IMR-90 (cell line): ENCODE results near the gene SLC6A3. TPM values are rescaled to one million over a fixed set of nuclear protein-coding genes. Genes with fewer than 3 reads are reported as not detected.

Experiments used
- ATAC-seq: fragments of 200-7000 bp; cut with Tn5 transposase; 2 replicates; pipeline ENCODE4 v1.9.1; 2020; ENCODE audit warnings: low read depth, mild to moderate bottlenecking, moderate library complexity
- BruUV-seq: library from RNA; stranded (reverse); fragments of 400-500 nt; replicated peaks from 2 replicates; lab custom pipeline; 2021; lab: Mats Ljungman, UMichigan
- CTCF ChIA-PET: fragments of 300-600 bp; formaldehyde crosslinking; extraction: SDS; loops from one replicate; lab custom pipeline; 2021; ENCODE audit warnings: antibody characterized with exemption; lab: Yijun Ruan, JAX
- POLR2A ChIA-PET: fragments of 300-600 bp; sonication (Branson Sonifier 250); formaldehyde crosslinking; loops from one replicate; lab custom pipeline; 2022; ENCODE audit warnings: antibody characterized with exemption; ENCODE audit not compliant: unreplicated experiment; lab: Charles Lee
- DNase-seq: peaks from one replicate; pipeline ENCODE4 v3.0.0; 2013
- H2AFZ ChIP-seq: replicated peaks from 2 replicates; pipeline ENCODE3; 2013; ENCODE audit warnings: low read length, mild to moderate bottlenecking; ENCODE audit not compliant: poor library complexity
- H2AK5ac ChIP-seq: 2 replicates; pipeline ENCODE4 v1.6.1; 2013; ENCODE audit warnings: low read depth, low read length, inconsistent platforms
- H2AK9ac ChIP-seq: replicated peaks from 2 replicates; pipeline ENCODE3; 2013; ENCODE audit warnings: mild to moderate bottlenecking, low read depth, low read length, moderate library complexity; ENCODE audit not compliant: poor library complexity
- H2BK120ac ChIP-seq: 2 replicates; pipeline ENCODE4 v1.6.1; 2013; ENCODE audit warnings: low read depth, low read length, inconsistent platforms
- H2BK15ac ChIP-seq: 3 replicates; pipeline ENCODE4 v1.6.1; 2013; ENCODE audit warnings: low read depth, low read length, inconsistent platforms
- H2BK20ac ChIP-seq: 2 replicates; pipeline ENCODE4 v1.6.1; 2013; ENCODE audit warnings: low read depth, mild to moderate bottlenecking, inconsistent platforms, low read length, moderate library complexity
- H2BK5ac ChIP-seq: 2 replicates; pipeline ENCODE4 v1.6.1; 2013; ENCODE audit warnings: mild to moderate bottlenecking, low read depth, low read length, inconsistent platforms; ENCODE audit not compliant: poor library complexity, severe bottlenecking
- H3K14ac ChIP-seq: replicated peaks from 2 replicates; pipeline ENCODE4 v1.6.1; 2013; ENCODE audit warnings: low read depth, low read length, inconsistent platforms
- H3K18ac ChIP-seq: 2 replicates; pipeline ENCODE4 v1.6.1; 2013; ENCODE audit warnings: low read depth, low read length, control low read depth
- H3K23ac ChIP-seq: 2 replicates; pipeline ENCODE4 v1.6.1; 2013; ENCODE audit warnings: low read depth, low read length, inconsistent platforms
- H3K27ac ChIP-seq: 2 replicates; pipeline ENCODE4 v1.5.1; 2013; ENCODE audit warnings: mild to moderate bottlenecking, control low read depth, low read length; ENCODE audit not compliant: insufficient read depth
- H3K27me3 ChIP-seq: 2 replicates; pipeline ENCODE4 v1.6.1; 2013; ENCODE audit warnings: low read length; ENCODE audit not compliant: control insufficient read depth, insufficient read depth
- H3K36me3 ChIP-seq: 2 replicates; pipeline ENCODE4 v1.6.1; 2013; ENCODE audit warnings: low read length, mixed read lengths; ENCODE audit not compliant: control insufficient read depth, insufficient read depth
- H3K4ac ChIP-seq: 2 replicates; pipeline ENCODE4 v1.6.1; 2013; ENCODE audit warnings: low read depth, low read length, inconsistent platforms
- H3K4me1 ChIP-seq: 2 replicates; pipeline ENCODE4 v1.6.1; 2013; ENCODE audit warnings: low read length, mixed read lengths; ENCODE audit not compliant: control insufficient read depth, insufficient read depth
- H3K4me2 ChIP-seq: 2 replicates; pipeline ENCODE4 v1.6.1; 2013; ENCODE audit warnings: low read depth, mild to moderate bottlenecking, control low read depth, low read length, moderate library complexity
- H3K4me3 ChIP-seq: 2 replicates; pipeline ENCODE4 v1.5.1; 2013; ENCODE audit warnings: low read depth, mild to moderate bottlenecking, control low read depth, low read length, moderate library complexity; ENCODE audit not compliant: insufficient read depth
- H3K56ac ChIP-seq: 2 replicates; pipeline ENCODE4 v1.6.1; 2013; ENCODE audit warnings: low read length, inconsistent platforms; ENCODE audit not compliant: insufficient read depth; ENCODE audit errors: extremely low read depth
- H3K79me1 ChIP-seq, 2 experiments: 2 replicates each; pipeline ENCODE4 v1.6.1; 2013; ENCODE audit warnings: low read length in 2 of 2, inconsistent platforms in 1 of 2, low read depth in 1 of 2
- H3K9ac ChIP-seq: 2 replicates; pipeline ENCODE4 v1.6.1; 2013; ENCODE audit warnings: low read depth, low read length, control low read depth
- H3K9me1 ChIP-seq: 2 replicates; pipeline ENCODE4 v1.6.1; 2013; ENCODE audit warnings: low read length, inconsistent platforms; ENCODE audit not compliant: insufficient read depth
- H3K9me3 ChIP-seq: 2 replicates; pipeline ENCODE4 v1.6.1; 2013; ENCODE audit warnings: low read length; ENCODE audit not compliant: control insufficient read depth, insufficient read depth
- H4K20me1 ChIP-seq: 2 replicates; pipeline ENCODE4 v1.6.1; 2013; ENCODE audit warnings: low read length, inconsistent platforms; ENCODE audit not compliant: insufficient read depth
- H4K5ac ChIP-seq: 2 replicates; pipeline ENCODE4 v1.6.1; 2013; ENCODE audit warnings: mild to moderate bottlenecking, low read depth, low read length, control low read depth
- H4K8ac ChIP-seq, 2 experiments: 2 replicates each; pipeline ENCODE4 v1.6.1; 2013; ENCODE audit warnings: low read depth in 2 of 2, low read length in 2 of 2, control low read depth in 1 of 2, inconsistent platforms in 1 of 2
- H4K91ac ChIP-seq: 2 replicates; pipeline ENCODE4 v1.6.1; 2013; ENCODE audit warnings: low read depth, low read length, inconsistent platforms; ENCODE audit not compliant: insufficient read depth
- FOS ChIP-seq: fragments of 150-350 bp; IDR thresholded peaks from 2 replicates; pipeline ENCODE4 v1.6.1; 2016; ENCODE audit warnings: low read depth, low read length
- MAZ ChIP-seq: IDR thresholded peaks from 2 replicates; pipeline ENCODE4 v1.6.1; 2012; ENCODE audit warnings: low read depth, mild to moderate bottlenecking, low read length, improper control_type of control experiment, moderate library complexity, borderline replicate concordance
- RCOR1 ChIP-seq: IDR thresholded peaks from 2 replicates; pipeline ENCODE4 v1.6.1; 2012; ENCODE audit warnings: mild to moderate bottlenecking, low read length, improper control_type of control experiment; ENCODE audit not compliant: insufficient replicate concordance
- RFX5 ChIP-seq: IDR thresholded peaks from 2 replicates; pipeline ENCODE4 v1.8.0; 2012; ENCODE audit warnings: low read depth, mild to moderate bottlenecking, low read length, moderate library complexity
- WGBS, 2 experiments: methylation state at CpG; one replicate each; pipeline versions ENCODE4 v1.1.5 to v1.1.7; 2013; ENCODE audit warnings: missing lambda C conversion rate in 2 of 2; ENCODE audit not compliant: insufficient read length in 1 of 2; ENCODE audit errors: extremely low coverage in 2 of 2; 5-methylcytosine and 5-hydroxymethylcytosine counted together
- dilution Hi-C: fragments of 300-500 bp; cut with HindIII; formaldehyde crosslinking; loops from one replicate; pipeline ENCODE4 v1.14.3; 2018; ENCODE audit warnings: low sequenced_read_pairs; ENCODE audit not compliant: unreplicated experiment
- in situ Hi-C: fragments of 300-500 bp; cut with MboI; formaldehyde crosslinking; loops from 3 replicates; pipeline ENCODE4 v1.14.3; 2019; ENCODE audit warnings: low sequenced_read_pairs, inconsistent platforms, mixed read lengths
- intact Hi-C: fragments of 100-400 bp; cut with micrococcal nuclease; formaldehyde crosslinking; loops from 2 replicates; pipeline ENCODE4 v1.10.0; 2022
- polyA plus RNA-seq, 3 experiments: library from polyadenylated mRNA; depleted of rRNA; stranded (reverse); fragments of >200 nt; gene quantifications; 2 replicates each; pipeline ENCODE4 v1.2.3, GENCODE V29; 2012; ENCODE audit warnings: low replicate concordance in 1 of 3
- total RNA-seq: library from RNA; depleted of rRNA; stranded (reverse); fragments of >200 nt; gene quantifications from 2 replicates; pipeline ENCODE4 v1.2.3, GENCODE V29; 2012
- TF ChIP-seq, protein P1 (sequence below): fragments of 150-350 bp; IDR thresholded peaks from 2 replicates; pipeline ENCODE4 v1.6.1; 2016; ENCODE audit warnings: low read depth, mild to moderate bottlenecking, low read length, moderate library complexity, borderline replicate concordance

SLC6A3 gene
- total and polyA plus RNA-seq, 2 of the 4 experiments (the other 2 are of a cell fraction): not detected

DNA sequence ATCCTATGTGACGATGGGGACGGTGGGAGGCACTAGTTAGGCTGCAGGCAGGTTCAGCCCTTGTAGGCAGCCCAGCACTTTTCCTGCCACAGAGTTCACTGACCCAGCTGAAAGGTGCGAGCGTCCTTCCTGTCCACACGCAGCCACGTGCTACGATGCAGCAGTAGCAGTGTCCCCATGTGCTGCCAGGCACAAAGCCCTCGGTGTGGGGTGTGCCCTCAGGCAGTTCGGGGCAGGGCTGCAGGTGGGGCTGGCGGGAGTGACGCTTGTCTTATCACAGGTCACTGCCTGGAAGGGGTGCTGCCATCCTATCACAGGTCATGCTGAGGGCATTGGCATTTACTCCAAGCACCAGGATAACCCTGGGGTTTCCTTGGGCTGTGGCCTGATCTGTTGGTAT is 53.5 kb downstream of the SLC6A3 start:
- ChIA-PET CTCF (no interaction called here), POLR2A (no interaction called here)
- Histone ChIP-seq H3K14ac (no peak overlapping the region), H3K4me2 (no peak overlapping the region), H3K9ac (no peak overlapping the region), H3K23ac (no peak overlapping the region), H3K4ac (no peak overlapping the region), H3K27me3 (peaks cover 40% of the 10 kb centered on the region), H2AFZ (no peak overlapping the region), H2AK9ac (no peak overlapping the region), H3K79me1 (no peaks in the 10 kb centered on the region), H4K91ac (no peak overlapping the region), H2BK15ac (no peak overlapping the region), H4K20me1 (no peaks in the 10 kb centered on the region), H4K8ac (no peak overlapping the region), H4K5ac (no peak overlapping the region), H3K9me1 (no peaks in the 10 kb centered on the region), H3K56ac (no peak overlapping the region), H2AK5ac (no peak overlapping the region), H3K18ac (no peak overlapping the region), H3K4me1 (no peaks in the 10 kb centered on the region), H3K36me3 (no peaks in the 10 kb centered on the region), H2BK120ac (no peak overlapping the region), H2BK20ac (no peak overlapping the region), H3K4me3 (no peak overlapping the region), H3K27ac (no peak overlapping the region), H3K9me3 (no peaks in the 10 kb centered on the region), H2BK5ac (no peak overlapping the region)
- intact Hi-C loops: no loop called here
- TF ChIP-seq MAZ (no peak), RFX5 (no peak), FOS (no peak), RCOR1 (no peak)
- TF ChIP-seq, protein P1, sequence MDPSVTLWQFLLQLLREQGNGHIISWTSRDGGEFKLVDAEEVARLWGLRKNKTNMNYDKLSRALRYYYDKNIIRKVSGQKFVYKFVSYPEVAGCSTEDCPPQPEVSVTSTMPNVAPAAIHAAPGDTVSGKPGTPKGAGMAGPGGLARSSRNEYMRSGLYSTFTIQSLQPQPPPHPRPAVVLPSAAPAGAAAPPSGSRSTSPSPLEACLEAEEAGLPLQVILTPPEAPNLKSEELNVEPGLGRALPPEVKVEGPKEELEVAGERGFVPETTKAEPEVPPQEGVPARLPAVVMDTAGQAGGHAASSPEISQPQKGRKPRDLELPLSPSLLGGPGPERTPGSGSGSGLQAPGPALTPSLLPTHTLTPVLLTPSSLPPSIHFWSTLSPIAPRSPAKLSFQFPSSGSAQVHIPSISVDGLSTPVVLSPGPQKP: no peak
- DNase-seq: no peak
- BruUV-seq: no TSS peak
- in situ Hi-C loops: no loop called here
- ATAC-seq: no peak
- dilution Hi-C loops: no loop called here
- WGBS, 2 experiments: 58% methylated on average over 3 of the region's 11 CpGs; no CpG with 5 or more reads in 1 of the 2 experiments
